MCF 10A (cell line): ENCODE measurements around the gene SMG6. TPM values are rescaled to one million over a fixed set of nuclear protein-coding genes. Genes with fewer than 3 reads are reported as not detected.

Experiments used
- BruUV-seq: library from RNA; stranded (reverse); fragments of 400-500 nt; replicated peaks from 2 replicates; lab custom pipeline; 2021; lab: Mats Ljungman, UMichigan
- CTCF ChIA-PET: fragments of 300-600 bp; sonication (Branson Sonifier 250); formaldehyde crosslinking; extraction: SDS; loops from one replicate; lab custom pipeline; 2021; ENCODE audit warnings: antibody characterized with exemption, inconsistent platforms; lab: Yijun Ruan, JAX
- POLR2A ChIA-PET: fragments of 300-600, 350-650 bp; sonication (Branson Sonifier 250); formaldehyde crosslinking; extraction: SDS; loops from one replicate; lab custom pipeline; 2020; ENCODE audit warnings: antibody characterized with exemption, inconsistent platforms; lab: Yijun Ruan, JAX
- DNase-seq: peaks from one replicate; pipeline ENCODE4 v3.0.0-alpha.2; 2018; ENCODE audit not compliant: unreplicated experiment
- H3K27ac Mint-ChIP-seq: one replicate; pipeline ENCODE4 v1.8.0; 2022; ENCODE audit warnings: mild to moderate bottlenecking, low read depth, mixed read lengths; ENCODE audit not compliant: unreplicated experiment
- H3K27me3 Mint-ChIP-seq: one replicate; pipeline ENCODE4 v1.8.0; 2022; ENCODE audit warnings: mixed read lengths; ENCODE audit not compliant: insufficient read depth, unreplicated experiment
- H3K36me3 Mint-ChIP-seq: one replicate; pipeline ENCODE4 v1.8.0; 2022; ENCODE audit warnings: mild to moderate bottlenecking, moderate library complexity, mixed read lengths; ENCODE audit not compliant: insufficient read depth, unreplicated experiment
- H3K4me1 Mint-ChIP-seq: one replicate; pipeline ENCODE4 v1.8.0; 2022; ENCODE audit warnings: mixed read lengths; ENCODE audit not compliant: insufficient read depth, unreplicated experiment
- H3K4me3 Mint-ChIP-seq: one replicate; pipeline ENCODE4 v1.8.0; 2022; ENCODE audit warnings: mild to moderate bottlenecking, moderate library complexity, mixed read lengths; ENCODE audit not compliant: unreplicated experiment
- H3K9me3 Mint-ChIP-seq: one replicate; pipeline ENCODE4 v1.8.0; 2022; ENCODE audit warnings: mixed read lengths; ENCODE audit not compliant: unreplicated experiment
- intact Hi-C: fragments of 100-400 bp; cut with micrococcal nuclease; formaldehyde crosslinking; loops from 2 replicates; pipeline ENCODE4 v1.14.1; 2022
- total RNA-seq: library from RNA; stranded (reverse); gene quantifications from 2 replicates; pipeline ENCODE4 v1.2.3, GENCODE V29; 2022
- TF ChIP-seq, protein P1 (sequence below): fragments of 200-600 bp; IDR thresholded peaks from one replicate; pipeline ENCODE4 v1.8.0; 2022; ENCODE audit warnings: antibody characterized with exemption, mild to moderate bottlenecking; ENCODE audit not compliant: unreplicated experiment

The SMG6 gene
- total RNA-seq, 1 experiment from 2014 or later, result 17.0 TPM

DNA sequence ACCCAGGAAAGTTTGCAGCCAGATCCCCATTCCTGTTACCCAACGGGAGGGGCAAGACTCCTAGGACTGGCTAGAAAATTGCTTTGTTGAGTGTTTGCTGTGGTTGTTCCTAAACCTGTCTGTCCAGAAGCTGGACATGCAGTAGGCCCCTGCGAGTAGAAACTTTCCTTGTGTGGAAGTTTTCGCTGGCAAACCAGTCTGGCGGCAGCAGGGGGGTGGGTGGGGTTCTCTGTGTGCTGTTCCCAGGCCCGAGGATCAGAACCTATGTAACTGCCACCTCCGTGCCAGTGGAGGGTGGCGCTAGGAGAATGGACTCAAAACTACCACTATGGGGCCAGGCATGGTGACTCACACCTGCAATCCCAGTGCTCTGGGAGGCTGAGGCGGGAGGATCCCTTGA, 42.9 kb upstream of the SMG6 start:
- Mint-ChIP-seq H3K27ac (no peak overlapping the region), H3K9me3 (no peaks in the 10 kb centered on the region), H3K4me3 (no peak overlapping the region), H3K36me3 (peaks cover 8% of the 10 kb centered on the region), H3K4me1 (no peaks in the 10 kb centered on the region), H3K27me3 (no peaks in the 10 kb centered on the region)
- no peak for DNase-seq
- POLR2A ChIA-PET, result interaction anchor here (1.9 kb wide), 1 partner anchor 10 kb away, joined by 13 read pairs; the partner anchor contains the start of genes SGSM2 and TSR1
- CTCF ChIA-PET, result no interaction called here
- intact Hi-C loops, result no loop called here
- no TSS peak for BruUV-seq
- TF ChIP-seq, protein P1, sequence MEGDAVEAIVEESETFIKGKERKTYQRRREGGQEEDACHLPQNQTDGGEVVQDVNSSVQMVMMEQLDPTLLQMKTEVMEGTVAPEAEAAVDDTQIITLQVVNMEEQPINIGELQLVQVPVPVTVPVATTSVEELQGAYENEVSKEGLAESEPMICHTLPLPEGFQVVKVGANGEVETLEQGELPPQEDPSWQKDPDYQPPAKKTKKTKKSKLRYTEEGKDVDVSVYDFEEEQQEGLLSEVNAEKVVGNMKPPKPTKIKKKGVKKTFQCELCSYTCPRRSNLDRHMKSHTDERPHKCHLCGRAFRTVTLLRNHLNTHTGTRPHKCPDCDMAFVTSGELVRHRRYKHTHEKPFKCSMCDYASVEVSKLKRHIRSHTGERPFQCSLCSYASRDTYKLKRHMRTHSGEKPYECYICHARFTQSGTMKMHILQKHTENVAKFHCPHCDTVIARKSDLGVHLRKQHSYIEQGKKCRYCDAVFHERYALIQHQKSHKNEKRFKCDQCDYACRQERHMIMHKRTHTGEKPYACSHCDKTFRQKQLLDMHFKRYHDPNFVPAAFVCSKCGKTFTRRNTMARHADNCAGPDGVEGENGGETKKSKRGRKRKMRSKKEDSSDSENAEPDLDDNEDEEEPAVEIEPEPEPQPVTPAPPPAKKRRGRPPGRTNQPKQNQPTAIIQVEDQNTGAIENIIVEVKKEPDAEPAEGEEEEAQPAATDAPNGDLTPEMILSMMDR, result no peak

DNA sequence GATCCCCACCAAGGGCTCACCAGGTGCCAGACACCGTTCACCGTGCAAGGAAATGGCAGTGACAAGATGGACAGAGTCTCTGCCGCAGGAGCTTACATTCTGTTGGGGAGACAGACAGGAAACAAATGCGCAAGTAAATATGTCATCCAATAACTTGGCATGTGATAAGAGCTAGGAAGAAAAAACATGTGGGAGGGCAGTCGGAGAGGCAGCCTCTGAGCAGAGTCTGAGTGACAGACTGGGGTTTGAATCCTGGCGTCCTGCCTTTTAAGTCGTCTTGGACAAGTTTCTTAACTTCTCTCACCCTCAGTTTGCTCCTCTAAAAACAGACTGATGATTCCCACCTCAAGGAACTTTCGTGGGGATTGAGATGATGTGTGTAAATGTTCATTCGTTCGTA, 40.9 kb upstream of the SMG6 start:
- no peak overlapping the region for H3K4me3 Mint-ChIP-seq

DNA sequence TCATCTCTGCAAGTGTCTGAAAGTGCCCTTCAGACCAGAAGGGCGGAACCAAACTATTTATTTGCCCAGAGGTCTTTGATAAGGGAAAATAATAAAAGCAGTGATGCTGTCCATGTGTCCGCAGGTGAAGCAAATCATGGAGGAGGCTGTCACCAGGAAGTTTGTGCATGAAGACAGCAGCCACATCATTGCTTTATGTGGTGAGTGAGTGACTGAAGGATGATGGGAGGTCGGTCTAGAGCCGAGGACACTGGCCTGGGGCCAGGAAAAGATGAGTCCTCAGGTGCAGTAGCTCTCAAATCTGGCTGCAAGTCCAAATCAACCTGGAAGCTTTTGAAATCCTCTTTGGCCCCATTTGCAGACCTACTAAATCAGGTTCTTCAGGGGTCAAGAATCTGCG, 39.8 kb upstream of the SMG6 start:
- no peak overlapping the region for H3K27ac Mint-ChIP-seq
- intact Hi-C loops, result no loop called here
- TF ChIP-seq, protein P1, result no peak
- no TSS peak for BruUV-seq
- DNase-seq, result peak; percentile 20
- no peak overlapping the region for H3K4me3 Mint-ChIP-seq
- ChIA-PET POLR2A (no interaction called here), CTCF (interaction anchor here (0.6 kb wide), 1 partner anchor 9 kb away, joined by 3 read pairs; no protein-coding TSS in a partner anchor)
- H3K36me3 Mint-ChIP-seq, result peaks cover 18% of the 10 kb centered on the region
- H3K27me3 Mint-ChIP-seq, result no peaks in the 10 kb centered on the region
- H3K4me1 Mint-ChIP-seq, result no peaks in the 10 kb centered on the region
- no peaks in the 10 kb centered on the region for H3K9me3 Mint-ChIP-seq

More for the DNA sequence above, 40.9 kb upstream of the SMG6 start:
- H3K9me3 Mint-ChIP-seq, result no peaks in the 10 kb centered on the region
- no peak overlapping the region for H3K27ac Mint-ChIP-seq
- ChIA-PET POLR2A (no interaction called here), CTCF (interaction anchor here (1.3 kb wide), 1 partner anchor 8 kb away, joined by 3 read pairs; no protein-coding TSS in a partner anchor)
- no TSS peak for BruUV-seq
- peaks cover 18% of the 10 kb centered on the region for H3K36me3 Mint-ChIP-seq
- H3K4me1 Mint-ChIP-seq, result no peaks in the 10 kb centered on the region
- DNase-seq, result no peak
- intact Hi-C loops, result no loop called here
- H3K27me3 Mint-ChIP-seq, result no peaks in the 10 kb centered on the region
- TF ChIP-seq, protein P1, result no peak

DNA sequence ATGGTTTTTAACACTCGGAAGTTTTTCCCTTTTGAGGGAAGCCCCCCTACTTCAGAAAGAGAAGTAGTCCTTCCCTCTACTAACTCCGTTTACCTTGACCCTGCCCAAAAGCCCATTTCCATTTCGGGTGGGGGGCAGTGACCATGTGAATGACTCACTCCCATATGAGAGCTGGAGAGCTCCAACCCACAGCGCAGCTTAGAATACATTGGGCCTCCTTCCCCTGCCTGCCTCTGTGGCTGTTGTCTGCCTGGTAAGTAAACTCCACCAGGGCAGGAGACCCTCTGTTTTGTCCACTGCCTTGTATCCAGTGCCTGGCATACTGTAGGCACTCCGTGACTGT, 34.7 kb upstream of the SMG6 start:
- POLR2A ChIA-PET, result interaction anchor here (0.6 to 5.9 kb wide), 11 partner anchors 10 to 69 kb away, joined by 3 to 111 read pairs (median 4); partner anchors contain the start of genes SMG6 and SRR
- Mint-ChIP-seq H3K9me3 (no peaks in the 10 kb centered on the region), H3K4me3 (peak overlapping the region; percentile 96), H3K27ac (no peak overlapping the region), H3K4me1 (peaks cover 8% of the 10 kb centered on the region), H3K36me3 (peaks cover 18% of the 10 kb centered on the region), H3K27me3 (no peaks in the 10 kb centered on the region)
- CTCF ChIA-PET, result interaction anchor here (1.0 to 2.0 kb wide), 6 partner anchors 7 to 78 kb away, joined by 3 to 7 read pairs (median 3); no protein-coding TSS in a partner anchor
- BruUV-seq, result no TSS peak
- DNase-seq, result no peak
- intact Hi-C loops, result no loop called here
- TF ChIP-seq, protein P1, result no peak
